Testis (tissue), 2 donors: Measurements from ENCODE around the gene CPHXL2.

ENCODE experiments used
- CTCF ChIP-seq, 3 experiments: fragments of 450-650 bp in 2 of 3; fragments of 200-600 bp in 1 of 3; sonication (generic) in 1 of 3; IDR thresholded peaks; one replicate each; pipeline ENCODE4 v1.5.1; 2016 to 2019; ENCODE audit warnings: antibody characterized with exemption in 3 of 3, mild to moderate bottlenecking in 2 of 3, moderate library complexity in 1 of 3
- POLR2A ChIP-seq: fragments of 450-650 bp; IDR thresholded peaks from one replicate; pipeline ENCODE4 v1.6.1; 2017; ENCODE audit warnings: antibody characterized with exemption, mild to moderate bottlenecking, moderate library complexity

DNA sequence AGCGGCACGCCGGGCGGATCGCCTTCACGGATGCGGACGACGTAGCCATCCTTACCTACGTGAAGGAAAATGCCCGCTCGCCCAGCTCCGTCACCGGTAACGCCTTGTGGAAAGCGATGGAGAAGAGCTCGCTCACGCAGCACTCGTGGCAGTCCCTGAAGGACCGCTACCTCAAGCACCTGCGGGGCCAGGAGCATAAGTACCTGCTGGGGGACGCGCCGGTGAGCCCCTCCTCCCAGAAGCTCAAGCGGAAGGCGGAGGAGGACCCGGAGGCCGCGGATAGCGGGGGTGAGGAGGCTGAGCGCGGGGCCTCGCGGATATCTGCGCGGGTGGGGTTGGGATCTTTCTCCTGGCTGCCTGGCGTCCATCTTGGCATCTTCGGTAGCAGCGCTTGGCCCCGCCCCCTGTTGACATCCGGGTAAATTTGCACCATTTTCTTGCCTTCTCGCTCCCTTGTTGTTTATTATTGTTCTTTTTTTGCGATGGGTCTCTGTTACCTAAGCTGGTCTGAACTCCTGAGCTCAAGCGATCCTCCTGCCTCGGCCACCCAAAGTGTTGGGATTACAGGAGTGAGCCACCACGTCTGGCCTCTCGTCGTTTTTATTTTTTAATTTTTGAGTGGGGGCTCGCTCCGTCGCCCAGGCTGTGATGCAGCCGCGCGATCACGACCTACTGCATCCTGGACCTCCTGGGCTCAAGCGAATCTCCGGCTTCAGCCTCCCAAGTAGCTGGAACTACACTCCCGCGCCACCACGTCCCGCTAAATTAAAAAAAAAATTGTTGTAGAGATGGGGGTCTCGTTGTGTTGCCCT is 28.3 kb downstream of the CPHXL2 start:
- no peak for TF ChIP-seq CTCF (IDR thresholded peaks at IDR 0.05)
- TF ChIP-seq POLR2A = no peak
